C4-2B (cell line): Measurements from ENCODE around the gene WDR83.

Experiments used
- CTCF ChIP-seq: fragments of 450-650 bp; conservative IDR thresholded peaks from 2 replicates; pipeline ENCODE4 v1.5.1; 2017; ENCODE audit warnings: mild to moderate bottlenecking
- ZFX ChIP-seq: fragments of 450-650 bp; IDR thresholded peaks from 2 replicates; pipeline ENCODE4 v1.6.1; 2017

DNA sequence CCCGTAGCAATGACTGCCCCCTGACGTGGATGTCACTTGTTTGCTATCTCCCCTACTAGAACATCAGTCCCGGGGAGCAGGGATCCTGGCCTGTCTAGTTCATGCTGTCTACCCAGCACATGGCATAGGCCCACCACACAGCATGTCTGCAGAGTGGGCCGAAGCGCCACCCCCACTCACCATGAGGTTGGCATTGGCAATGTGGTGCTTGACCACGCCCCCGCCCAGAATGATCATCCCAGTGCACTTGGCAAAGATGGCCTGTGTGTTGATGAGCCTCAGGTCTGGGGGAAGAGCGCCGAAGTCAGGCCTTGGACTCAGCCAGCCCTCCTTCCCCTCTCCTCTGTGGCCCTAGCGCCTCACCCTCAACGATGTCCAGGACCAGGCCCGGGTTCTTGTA, 10.3 kb downstream of the WDR83 start:
- no peak for TF ChIP-seq CTCF
- TF ChIP-seq ZFX, result no peak
